Stimulated activated CD4-positive, alpha-beta T cell treated with anti-CD3 and anti-CD28 coated beads, Interleukin-1b, Interleukin-23, amount 100 ng/mL, for 4 hours (primary cell): Measurements from ENCODE around the gene KRT38.

ENCODE experiments used
- DNase-seq, 2 donors: peaks; one replicate each; pipeline ENCODE4 v3.0.0-alpha.2; 2020; ENCODE audit warnings: low read depth in 2 of 2

Gene KRT38

DNA sequence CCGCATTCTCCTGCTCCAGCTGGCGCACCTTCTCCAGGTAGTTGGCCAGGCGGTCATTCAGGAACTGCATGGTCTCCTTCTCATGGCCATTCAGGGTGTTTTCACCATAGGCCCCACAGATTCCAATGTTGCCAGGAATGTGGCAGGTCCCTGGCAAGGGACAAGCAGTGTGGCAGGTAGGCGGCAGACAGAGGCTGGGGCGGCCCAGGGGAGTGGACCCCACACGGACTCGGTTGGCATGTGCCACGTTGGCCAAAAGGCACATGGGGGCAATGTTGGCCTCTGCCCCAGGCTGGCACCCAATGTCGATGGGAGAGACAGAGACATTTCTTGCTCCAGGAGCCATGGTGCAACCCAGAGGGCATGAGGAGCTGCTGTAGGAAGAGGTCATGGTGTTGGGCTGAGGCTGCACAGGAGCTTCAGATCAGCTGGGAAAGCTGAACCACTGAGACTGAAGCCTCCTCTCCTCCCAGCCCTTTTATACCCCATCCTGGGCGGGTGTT lies at the start of gene KRT38:
KRT38 (minus strand) TSS at position 453 of the 503 bp plus-strand sequence; CDS start at position 391, 62 bp downstream.
- DNase-seq: no peak

DNA sequence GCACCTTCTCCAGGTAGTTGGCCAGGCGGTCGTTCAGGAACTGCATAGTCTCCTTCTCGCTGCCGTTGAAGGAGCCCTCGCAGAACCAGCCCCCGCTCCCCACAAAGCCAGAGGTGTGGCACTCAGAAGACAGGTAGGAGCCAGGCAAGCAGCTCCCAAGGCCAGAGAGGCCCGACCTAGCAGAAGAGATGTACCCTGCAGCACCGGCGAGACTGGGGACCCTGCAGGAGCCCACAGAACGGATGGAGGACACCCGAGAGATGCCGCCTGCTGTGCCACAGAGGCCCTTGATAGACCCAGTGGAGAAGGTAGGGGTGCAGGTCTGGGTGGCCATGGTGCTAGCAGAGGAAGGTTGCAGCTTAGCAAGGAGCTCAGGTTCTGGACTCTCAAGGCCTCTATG lies 48.7 kb upstream of the KRT38 start, which contains the start of gene KRT36:
KRT36 (minus strand) TSS at position 380 of the 400 bp plus-strand sequence; CDS start at position 334, 46 bp downstream.
- no peak for DNase-seq

DNA sequence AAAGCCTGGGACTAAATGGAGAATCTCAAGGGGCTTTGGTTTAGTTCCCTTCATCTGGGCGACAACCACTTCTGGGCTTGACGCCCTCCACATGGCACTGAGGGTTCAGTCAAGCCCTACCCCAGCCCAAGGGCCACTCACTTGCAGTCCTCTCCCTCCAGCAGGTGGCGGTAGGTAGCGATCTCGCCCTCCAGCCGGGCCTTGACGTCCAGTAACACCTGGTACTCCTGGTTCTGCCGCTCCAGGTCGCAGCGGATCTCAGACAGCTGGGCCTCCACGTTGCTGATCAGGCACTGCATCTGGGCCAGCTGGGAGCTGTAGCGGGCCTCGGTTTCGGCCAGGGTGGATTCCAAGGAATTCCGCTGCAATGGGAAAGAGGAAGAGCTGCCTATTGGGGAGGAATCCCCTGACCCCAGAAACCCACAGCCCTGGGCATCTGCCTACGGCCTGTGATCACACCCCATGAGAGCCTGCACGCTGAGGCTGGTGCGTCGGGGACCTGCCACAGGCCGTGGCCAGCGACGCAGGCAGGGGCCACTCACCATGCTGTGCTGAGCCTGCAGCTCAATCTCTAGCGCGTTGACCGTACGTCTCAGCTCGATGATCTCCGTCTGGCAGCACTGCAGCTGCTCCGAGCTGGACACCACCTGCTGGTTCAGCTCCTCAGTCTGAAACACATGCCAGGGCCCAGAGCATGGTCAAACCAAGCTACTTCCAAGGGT lies 46.2 kb upstream of the KRT38 start:
- DNase-seq: peak in 1 of 2 donors; percentile 33

GRCh38 chr17:41486316-41486715 lies 45.5 kb upstream of the KRT38 start:
- DNase-seq: no peak

- DNase-seq: no peak
These were observed 44.4 kb upstream of the KRT38 start for GRCh38 chr17:41484920-41485904.

DNA sequence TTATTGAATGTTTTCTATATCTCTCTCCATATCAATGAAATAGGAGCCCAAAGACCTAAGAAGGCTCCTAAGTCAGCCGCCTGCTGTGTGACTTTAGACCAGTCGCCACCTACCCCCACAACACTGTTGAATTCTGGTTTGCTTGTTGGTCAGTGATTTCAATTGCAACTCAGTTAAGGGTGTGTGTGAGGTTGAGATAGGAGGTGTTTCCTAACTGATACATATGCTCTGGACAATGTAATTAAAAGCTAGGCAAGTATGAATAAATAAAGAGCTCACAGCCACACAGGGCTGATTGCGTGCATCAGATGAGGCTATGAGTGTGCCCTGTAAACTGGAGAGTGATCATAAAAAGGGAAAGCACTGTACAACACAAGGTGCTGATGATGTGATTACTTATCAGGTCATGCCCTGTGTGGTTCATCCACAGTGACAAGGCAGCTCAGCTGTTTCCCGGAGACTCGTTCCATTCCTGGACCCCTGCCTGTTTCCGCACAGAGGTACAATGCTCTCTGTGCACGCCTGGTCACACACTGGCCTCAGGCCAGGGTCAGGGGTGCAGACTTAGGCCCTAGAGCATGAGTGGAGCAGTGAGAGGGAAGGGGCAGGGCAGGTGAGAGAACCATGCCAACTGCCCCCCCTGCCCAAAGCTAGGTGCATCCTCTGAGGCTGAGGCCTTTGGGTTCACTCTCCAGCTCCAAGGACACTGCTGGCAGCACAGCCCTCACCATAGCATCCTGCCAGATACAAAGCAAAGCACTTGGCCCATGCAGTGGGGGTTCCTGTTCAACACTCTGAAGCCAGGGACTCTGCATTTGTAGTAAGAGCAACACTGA lies 43.4 kb upstream of the KRT38 start:
- no peak for DNase-seq

GRCh38 chr17:41483531-41483930 lies 42.7 kb upstream of the KRT38 start:
- DNase-seq: no peak

DNA sequence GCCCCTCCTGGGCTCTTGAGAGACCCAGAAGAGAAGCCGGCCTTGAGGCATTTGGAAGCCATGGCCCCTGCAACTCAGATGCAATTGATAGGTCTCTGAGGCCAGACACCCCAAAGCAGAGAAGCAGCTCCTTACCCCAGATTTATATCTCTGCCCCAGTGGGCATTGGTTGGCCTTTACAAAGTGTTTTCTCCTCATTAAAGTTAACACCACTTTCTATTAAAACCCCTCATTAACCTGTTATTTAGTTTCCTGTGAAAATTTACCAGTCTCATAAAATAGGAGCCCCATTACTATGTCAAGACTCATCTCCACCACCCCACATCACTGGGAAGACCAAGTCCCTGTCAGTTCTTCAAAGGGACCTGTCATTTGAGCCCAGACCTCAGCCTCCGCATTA lies 40.3 kb upstream of the KRT38 start, which contains the start of gene KRT35:
KRT35 (minus strand) TSS at position 116 of the 400 bp plus-strand sequence; CDS start at position 62, 54 bp downstream.
- no peak for DNase-seq

DNA sequence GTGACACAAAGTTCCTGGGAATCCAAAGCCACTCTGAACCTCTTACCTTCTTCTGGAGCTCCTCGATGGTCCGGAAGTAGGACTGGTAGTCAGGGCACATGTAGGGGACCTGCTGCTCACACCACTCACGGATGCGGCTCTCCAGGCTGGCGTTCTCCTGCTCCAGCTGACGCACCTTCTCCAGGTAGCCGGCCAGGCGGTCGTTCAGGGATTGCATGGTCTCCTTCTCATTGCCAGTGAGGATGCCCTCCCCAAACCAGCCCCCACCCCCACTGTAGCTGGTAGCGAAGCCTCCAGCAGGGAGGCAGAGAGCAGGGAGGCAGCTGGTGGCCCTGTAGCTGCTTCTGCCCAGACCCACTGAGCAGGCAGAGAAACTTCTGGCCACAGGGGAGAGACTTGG lies 39.8 kb upstream of the KRT38 start:
- no peak for DNase-seq

- no peak for DNase-seq
These were observed 39.4 kb upstream of the KRT38 start for GRCh38 chr17:41480136-41480535.

DNA sequence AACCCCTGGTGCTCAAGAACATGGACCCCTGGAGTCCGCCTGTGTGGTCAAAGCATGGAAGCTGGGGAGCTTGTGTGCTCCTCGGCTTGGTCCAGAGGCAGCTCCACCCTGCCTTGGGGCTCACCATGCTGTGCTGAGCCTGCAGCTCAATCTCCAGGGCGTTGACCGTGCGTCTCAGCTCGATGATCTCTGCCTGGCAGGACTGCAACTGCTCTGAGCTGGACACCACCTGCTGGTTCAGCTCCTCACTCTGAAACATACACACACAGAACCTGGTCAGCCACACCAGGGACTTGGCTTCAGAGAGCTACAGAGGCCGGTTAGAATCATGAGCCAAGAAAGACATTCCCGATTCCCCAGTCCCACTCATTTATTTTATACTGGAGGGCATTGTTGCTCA lies 37.5 kb upstream of the KRT38 start:
- DNase-seq: no peak

- DNase-seq: no peak
These were observed 36.4 kb upstream of the KRT38 start for GRCh38 chr17:41476866-41477815.

GRCh38 chr17:41475421-41475820 lies 34.6 kb upstream of the KRT38 start:
- no peak for DNase-seq

GRCh38 chr17:41474863-41475262 lies 34.1 kb upstream of the KRT38 start:
- no peak for DNase-seq

DNA sequence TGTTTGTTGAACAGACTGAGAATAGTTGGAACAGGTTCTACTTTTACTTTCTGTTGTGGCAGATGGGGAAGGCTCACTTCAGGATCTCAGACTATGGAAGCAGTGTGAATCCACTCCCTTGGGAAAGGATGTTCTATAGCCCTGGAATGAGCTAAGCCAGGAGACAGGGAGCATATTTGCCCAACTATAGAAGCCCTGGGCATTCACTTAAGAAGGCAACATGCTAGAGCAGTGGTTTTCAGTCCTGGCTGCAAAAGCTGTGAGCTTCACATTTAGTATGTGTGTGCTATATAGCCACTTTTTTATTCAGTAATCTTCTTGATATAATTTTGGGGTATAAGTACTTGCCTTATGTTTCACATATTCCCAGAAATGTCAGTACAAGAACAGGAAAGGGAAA lies 27.6 kb upstream of the KRT38 start:
- no peak for DNase-seq

- no peak for DNase-seq
These were observed 26.8 kb upstream of the KRT38 start for GRCh38 chr17:41467561-41467960.

DNA sequence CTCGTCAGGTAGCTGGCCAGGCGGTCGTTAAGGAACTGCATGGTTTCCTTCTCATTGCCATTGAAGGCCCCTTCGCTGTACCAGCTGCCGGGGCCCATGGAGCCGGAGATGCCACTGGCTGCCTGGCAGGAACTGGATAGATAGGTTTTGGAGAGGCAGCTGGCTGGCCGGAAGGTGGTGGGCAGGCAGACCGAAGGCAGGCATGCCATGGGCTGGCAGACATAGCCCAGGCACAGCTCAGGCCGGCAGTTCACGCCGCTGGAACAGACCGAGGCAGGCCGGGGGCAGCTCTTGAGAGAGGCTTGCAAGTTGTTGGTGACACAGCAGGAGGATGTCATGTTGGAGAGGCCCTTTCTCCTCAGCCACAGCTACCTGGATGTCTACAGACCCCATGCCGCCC lies 26.2 kb upstream of the KRT38 start, which contains the start of gene KRT32:
KRT32 (minus strand) TSS at position 399 of the 400 bp plus-strand sequence; CDS start at position 338, 61 bp downstream.
- DNase-seq: no peak

GRCh38 chr17:41464682-41465081 lies 23.9 kb upstream of the KRT38 start:
- DNase-seq: no peak

- DNase-seq: no peak
These were observed 23.4 kb upstream of the KRT38 start for GRCh38 chr17:41464173-41464572.

- DNase-seq: no peak
These were observed 23.0 kb upstream of the KRT38 start for GRCh38 chr17:41463746-41464145.
